ENCODE data around the gene DFFA.

The DFFA gene

DNA sequence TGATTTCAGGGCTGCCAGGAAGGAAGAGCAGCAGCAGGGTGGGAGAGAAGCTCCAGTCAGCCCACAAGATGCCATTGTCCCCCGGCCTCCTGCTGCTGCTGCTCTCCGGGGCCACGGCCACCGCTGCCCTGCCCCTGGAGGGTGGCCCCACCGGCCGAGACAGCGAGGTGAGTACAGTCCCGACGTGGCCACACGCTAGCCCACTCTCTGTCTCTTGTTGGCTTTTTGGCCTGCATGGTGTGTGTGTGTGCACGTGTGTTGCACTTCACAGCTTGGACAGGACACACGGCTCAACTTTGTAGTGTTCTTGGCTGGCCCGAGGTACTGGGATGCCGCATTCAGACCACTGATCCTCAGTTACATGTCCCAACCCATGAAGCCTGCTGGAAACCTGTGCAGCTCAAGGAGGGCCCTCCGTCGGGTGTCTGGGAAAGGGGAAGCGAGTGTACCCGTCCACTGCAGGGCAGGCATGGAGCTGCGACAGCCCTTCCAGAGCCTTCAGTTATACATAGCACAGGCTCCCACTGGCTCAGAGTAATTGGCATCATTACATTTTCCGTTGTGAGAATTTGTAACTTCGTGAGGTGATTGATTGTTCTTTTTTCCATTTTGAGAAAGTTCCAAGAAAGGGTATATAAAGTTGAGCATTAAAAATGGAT is 22.0 kb downstream of the DFFA start:
- no peak overlapping the region for H3K4me2 ChIP-seq (ENCODE audit: insufficient read depth, low read length)
- no peaks in the 10 kb centered on the region for H3K4me1 ChIP-seq (ENCODE audit: insufficient read depth, low read length)
- H3K4me3 ChIP-seq (ENCODE audit: low read depth in 1 of 2, low read length in 2 of 2): no peak overlapping the region
- no peaks in the 10 kb centered on the region for H3K9me3 ChIP-seq (ENCODE audit: insufficient read depth, low read length, severe bottlenecking)
- no peaks in the 10 kb centered on the region for H3K36me3 ChIP-seq (ENCODE audit: insufficient read depth, low read length)
- no peak overlapping the region for H2AFZ ChIP-seq (ENCODE audit: low read depth, low read length)
- peak; percentile 50; the same call in 1 of the 3 replicates for ATAC-seq (ENCODE audit: insufficient read depth, low read depth)
- no peaks in the 10 kb centered on the region for H3K27me3 ChIP-seq (ENCODE audit: insufficient read depth, low read length, poor library complexity)
- no peak overlapping the region for H3K27ac ChIP-seq (ENCODE audit: low read length)
- no peak for TF ChIP-seq EZH2 (IDR thresholded peaks at IDR 0.05; ENCODE audit: borderline replicate concordance, low read depth, low read length, severe bottlenecking)
- TF ChIP-seq, protein P1, sequence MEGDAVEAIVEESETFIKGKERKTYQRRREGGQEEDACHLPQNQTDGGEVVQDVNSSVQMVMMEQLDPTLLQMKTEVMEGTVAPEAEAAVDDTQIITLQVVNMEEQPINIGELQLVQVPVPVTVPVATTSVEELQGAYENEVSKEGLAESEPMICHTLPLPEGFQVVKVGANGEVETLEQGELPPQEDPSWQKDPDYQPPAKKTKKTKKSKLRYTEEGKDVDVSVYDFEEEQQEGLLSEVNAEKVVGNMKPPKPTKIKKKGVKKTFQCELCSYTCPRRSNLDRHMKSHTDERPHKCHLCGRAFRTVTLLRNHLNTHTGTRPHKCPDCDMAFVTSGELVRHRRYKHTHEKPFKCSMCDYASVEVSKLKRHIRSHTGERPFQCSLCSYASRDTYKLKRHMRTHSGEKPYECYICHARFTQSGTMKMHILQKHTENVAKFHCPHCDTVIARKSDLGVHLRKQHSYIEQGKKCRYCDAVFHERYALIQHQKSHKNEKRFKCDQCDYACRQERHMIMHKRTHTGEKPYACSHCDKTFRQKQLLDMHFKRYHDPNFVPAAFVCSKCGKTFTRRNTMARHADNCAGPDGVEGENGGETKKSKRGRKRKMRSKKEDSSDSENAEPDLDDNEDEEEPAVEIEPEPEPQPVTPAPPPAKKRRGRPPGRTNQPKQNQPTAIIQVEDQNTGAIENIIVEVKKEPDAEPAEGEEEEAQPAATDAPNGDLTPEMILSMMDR (IDR thresholded peaks at IDR 0.05; ENCODE audit: borderline replicate concordance, extremely low read depth, low read length, poor library complexity, severe bottlenecking): no peak
- no peak for DNase-seq
- H3K79me2 ChIP-seq (ENCODE audit: insufficient read depth, low read length): no peaks in the 10 kb centered on the region
- H4K20me1 ChIP-seq (ENCODE audit: insufficient read depth, low read length): no peaks in the 10 kb centered on the region
- no peak overlapping the region for H3K9ac ChIP-seq (ENCODE audit: low read depth, low read length)

DNA sequence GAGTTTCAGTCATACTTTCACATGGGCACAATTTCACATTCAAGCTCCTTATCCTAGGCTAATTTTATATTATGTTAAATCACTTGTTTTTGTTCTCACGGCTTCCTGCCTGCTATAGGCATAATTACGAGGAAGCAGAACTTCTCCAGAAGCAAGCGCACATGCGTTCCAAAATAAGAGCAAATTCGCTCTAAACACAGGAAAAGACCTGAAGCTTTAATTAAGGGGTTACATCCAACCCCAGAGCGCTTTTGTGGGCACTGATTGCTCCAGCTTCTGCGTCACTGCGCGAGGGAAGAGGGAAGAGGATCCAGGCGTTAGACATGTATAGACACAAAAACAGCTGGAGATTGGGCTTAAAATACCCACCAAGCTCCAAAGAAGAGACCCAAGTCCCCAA is 22.6 kb downstream of the DFFA start, which contains the start of gene CORT:
Gene CORT, plus strand, starts transcription at position 281 of the 400 bp plus-strand sequence. CDS start 193 bp downstream, outside the sequence.
- H3K9ac ChIP-seq (ENCODE audit: low read depth, low read length): no peak within 1 kb of the TSS
- TF ChIP-seq, protein P1 (IDR thresholded peaks at IDR 0.05; ENCODE audit: borderline replicate concordance, extremely low read depth, low read length, poor library complexity, severe bottlenecking): no peak
- no peak for TF ChIP-seq EZH2 (IDR thresholded peaks at IDR 0.05; ENCODE audit: borderline replicate concordance, low read depth, low read length, severe bottlenecking)

DNA sequence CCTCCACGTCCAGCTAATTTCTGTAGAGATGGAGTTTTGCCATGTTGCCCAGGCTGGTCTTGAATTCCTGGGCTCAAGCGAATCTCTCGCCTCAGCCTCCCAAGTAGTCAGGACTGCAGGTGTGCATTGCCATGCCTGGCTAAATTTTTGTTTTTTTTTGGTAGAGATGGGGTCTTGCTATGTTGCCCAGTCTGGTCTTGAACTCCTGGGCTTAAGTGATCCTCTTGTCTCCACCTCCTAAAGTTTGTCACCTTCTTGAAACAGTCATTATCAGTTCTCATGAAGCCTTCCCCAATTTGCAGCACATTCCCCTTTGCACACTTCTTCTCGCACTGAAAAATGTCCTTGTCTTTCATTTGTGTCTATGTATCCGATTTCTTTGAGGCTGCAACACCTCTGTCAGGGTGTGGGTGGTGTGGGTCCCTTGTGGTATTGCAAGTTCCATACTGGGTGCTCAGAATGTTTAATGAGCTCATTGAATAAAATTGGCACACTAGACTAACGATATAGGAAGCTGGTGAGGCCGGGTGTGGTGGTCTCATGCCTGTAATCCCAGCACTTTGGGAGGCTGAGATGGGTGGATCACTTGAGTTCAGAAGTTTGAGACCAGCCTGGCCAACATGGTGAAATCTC is 25.4 kb downstream of the DFFA start:
- H3K79me2 ChIP-seq (ENCODE audit: insufficient read depth, low read length): no peaks in the 10 kb centered on the region
- H3K36me3 ChIP-seq (ENCODE audit: insufficient read depth, low read length): peaks cover 7% of the 10 kb centered on the region
- no peaks in the 10 kb centered on the region for H3K27me3 ChIP-seq (ENCODE audit: insufficient read depth, low read length, poor library complexity)
- no peak overlapping the region for H2AFZ ChIP-seq (ENCODE audit: low read depth, low read length)
- no peaks in the 10 kb centered on the region for H3K9me3 ChIP-seq (ENCODE audit: insufficient read depth, low read length, severe bottlenecking)
- no peak overlapping the region for H3K27ac ChIP-seq (ENCODE audit: low read length)
- H3K9ac ChIP-seq (ENCODE audit: low read depth, low read length): no peak overlapping the region
- no peaks in the 10 kb centered on the region for H3K4me1 ChIP-seq (ENCODE audit: insufficient read depth, low read length)
- no peak overlapping the region for H3K4me2 ChIP-seq (ENCODE audit: insufficient read depth, low read length)
- no peaks in the 10 kb centered on the region for H4K20me1 ChIP-seq (ENCODE audit: insufficient read depth, low read length)
- no peak for ATAC-seq (ENCODE audit: insufficient read depth, low read depth)
- TF ChIP-seq EZH2 (IDR thresholded peaks at IDR 0.05; ENCODE audit: borderline replicate concordance, low read depth, low read length, severe bottlenecking): no peak
- TF ChIP-seq, protein P1 (IDR thresholded peaks at IDR 0.05; ENCODE audit: borderline replicate concordance, extremely low read depth, low read length, poor library complexity, severe bottlenecking): no peak
- no peak for DNase-seq
- H3K4me3 ChIP-seq (ENCODE audit: low read depth in 1 of 2, low read length in 2 of 2): no peak overlapping the region

More for the DNA sequence above, 22.6 kb downstream of the DFFA start, which contains the start of gene CORT:
- no peak within 1 kb of the TSS for H3K27ac ChIP-seq (ENCODE audit: low read length)
- H3K4me1 ChIP-seq (ENCODE audit: insufficient read depth, low read length): no peaks in the 10 kb centered on the region
- no peaks in the 10 kb centered on the region for H3K27me3 ChIP-seq (ENCODE audit: insufficient read depth, low read length, poor library complexity)
- H3K36me3 ChIP-seq (ENCODE audit: insufficient read depth, low read length): no peaks in the 10 kb centered on the region; the same call in 1 of the 2 replicates
- no peak within 1 kb of the TSS for H3K4me2 ChIP-seq (ENCODE audit: insufficient read depth, low read length)
- H3K79me2 ChIP-seq (ENCODE audit: insufficient read depth, low read length): no peaks in the 10 kb centered on the region
- ATAC-seq (ENCODE audit: insufficient read depth, low read depth): no peak
- H3K9me3 ChIP-seq (ENCODE audit: insufficient read depth, low read length, severe bottlenecking): no peaks in the 10 kb centered on the region
- DNase-seq: no peak
- no peak within 1 kb of the TSS for H3K4me3 ChIP-seq (ENCODE audit: low read depth in 1 of 2, low read length in 2 of 2)
- H2AFZ ChIP-seq (ENCODE audit: low read depth, low read length): no peak within 1 kb of the TSS
- H4K20me1 ChIP-seq (ENCODE audit: insufficient read depth, low read length): no peaks in the 10 kb centered on the region

All from DND-41 (cell line).